ENCODE results near the gene ERGIC3.

ERGIC3 gene

GRCh38 chr20:35541783-35542662 lies at the start of gene ERGIC3:
Gene ERGIC3 (plus strand): TSS chr20:35542078. CDS start chr20:35542098, 20 bp downstream.
- DNase-seq (ENCODE audit: low read depth): peak; percentile 77
- peak within 1 kb of the TSS; percentile 83 for H3K4me3 ChIP-seq (ENCODE audit: low read length)
- TF ChIP-seq CTCF (conservative IDR thresholded peaks at IDR 0.05; ENCODE audit: low read depth, low read length): no peak

- no peak for DNase-seq (ENCODE audit: low read depth)
- no peak for TF ChIP-seq CTCF (conservative IDR thresholded peaks at IDR 0.05; ENCODE audit: low read depth, low read length)
- no peak overlapping the region for H3K4me3 ChIP-seq (ENCODE audit: low read length)
Observed at GRCh38 chr20:35492352-35492751, 49.5 kb upstream of the ERGIC3 start.

- no peak for TF ChIP-seq CTCF (conservative IDR thresholded peaks at IDR 0.05; ENCODE audit: low read depth, low read length)
- H3K4me3 ChIP-seq (ENCODE audit: low read length): no peak overlapping the region
- DNase-seq (ENCODE audit: low read depth): no peak
Observed at GRCh38 chr20:35496481-35496880, 45.4 kb upstream of the ERGIC3 start.

GRCh38 chr20:35497320-35497719 lies 44.6 kb upstream of the ERGIC3 start:
- no peak overlapping the region for H3K4me3 ChIP-seq (ENCODE audit: low read length)
- DNase-seq (ENCODE audit: low read depth): no peak
- TF ChIP-seq CTCF (conservative IDR thresholded peaks at IDR 0.05; ENCODE audit: low read depth, low read length): no peak

- H3K4me3 ChIP-seq (ENCODE audit: low read length): no peak overlapping the region
- TF ChIP-seq CTCF (conservative IDR thresholded peaks at IDR 0.05; ENCODE audit: low read depth, low read length): no peak
- DNase-seq (ENCODE audit: low read depth): no peak
Observed at GRCh38 chr20:35497780-35498189, 44.1 kb upstream of the ERGIC3 start.

GRCh38 chr20:35499271-35499670 lies 42.6 kb upstream of the ERGIC3 start:
- no peak for DNase-seq (ENCODE audit: low read depth)
- H3K4me3 ChIP-seq (ENCODE audit: low read length): no peak overlapping the region
- TF ChIP-seq CTCF (conservative IDR thresholded peaks at IDR 0.05; ENCODE audit: low read depth, low read length): no peak

- no peak overlapping the region for H3K4me3 ChIP-seq (ENCODE audit: low read length)
- no peak for DNase-seq (ENCODE audit: low read depth)
- TF ChIP-seq CTCF (conservative IDR thresholded peaks at IDR 0.05; ENCODE audit: low read depth, low read length): no peak
Observed at GRCh38 chr20:35502352-35502751, 39.5 kb upstream of the ERGIC3 start.
